WTC11 (cell line): ENCODE results near the gene BTBD8.

Source experiments
- CBFB ChIP-seq: sonication (generic); formaldehyde crosslinking; IDR thresholded peaks from 2 replicates; pipeline ENCODE4 v1.8.1; 2022; ENCODE audit warnings: mild to moderate bottlenecking, low read depth, missing genetic modification reagents
- GABPB1 ChIP-seq: sonication (generic); formaldehyde crosslinking; IDR thresholded peaks from 2 replicates; pipeline ENCODE4 v1.8.1; 2023; ENCODE audit warnings: mild to moderate bottlenecking, missing genetic modification reagents
- JUN ChIP-seq: sonication (generic); formaldehyde crosslinking; IDR thresholded peaks from 2 replicates; pipeline ENCODE4 v1.8.0; 2023; ENCODE audit warnings: mild to moderate bottlenecking, missing genetic modification reagents
- NR1H2 ChIP-seq: sonication (generic); formaldehyde crosslinking; IDR thresholded peaks from 2 replicates; pipeline ENCODE4 v1.9.0; 2021; ENCODE audit warnings: mild to moderate bottlenecking, moderate library complexity, missing genetic modification reagents
- NR3C1 ChIP-seq: sonication (generic); formaldehyde crosslinking; conservative IDR thresholded peaks from 2 replicates; pipeline ENCODE4 v1.8.1; 2023; ENCODE audit warnings: low read depth, mild to moderate bottlenecking, missing genetic modification reagents
- RELA ChIP-seq: sonication (generic); formaldehyde crosslinking; IDR thresholded peaks from 2 replicates; pipeline ENCODE4 v1.8.1; 2022; ENCODE audit warnings: missing genetic modification reagents, mild to moderate bottlenecking, borderline replicate concordance
- SMAD3 ChIP-seq: sonication (generic); formaldehyde crosslinking; IDR thresholded peaks from 2 replicates; pipeline ENCODE4 v1.8.0; 2022; ENCODE audit warnings: missing genetic modification reagents, mild to moderate bottlenecking, borderline replicate concordance
- SP1 ChIP-seq: sonication (generic); formaldehyde crosslinking; conservative IDR thresholded peaks from 2 replicates; pipeline ENCODE4 v1.8.1; 2022; ENCODE audit warnings: missing genetic modification reagents
- TCF7 ChIP-seq: sonication (generic); formaldehyde crosslinking; IDR thresholded peaks from 2 replicates; pipeline ENCODE4 v1.8.0; 2022; ENCODE audit warnings: mild to moderate bottlenecking, low read depth, missing genetic modification reagents, moderate library complexity
- TF ChIP-seq, protein P1 (sequence below): sonication (generic); formaldehyde crosslinking; IDR thresholded peaks from 2 replicates; pipeline ENCODE4 v1.8.1; 2022; ENCODE audit warnings: low read depth, missing genetic modification reagents, borderline replicate concordance
- TF ChIP-seq, protein P2 (sequence below): fragments of 200-600 bp; IDR thresholded peaks from 2 replicates; pipeline ENCODE4 v1.8.0; 2022; ENCODE audit warnings: antibody characterized with exemption

DNA sequence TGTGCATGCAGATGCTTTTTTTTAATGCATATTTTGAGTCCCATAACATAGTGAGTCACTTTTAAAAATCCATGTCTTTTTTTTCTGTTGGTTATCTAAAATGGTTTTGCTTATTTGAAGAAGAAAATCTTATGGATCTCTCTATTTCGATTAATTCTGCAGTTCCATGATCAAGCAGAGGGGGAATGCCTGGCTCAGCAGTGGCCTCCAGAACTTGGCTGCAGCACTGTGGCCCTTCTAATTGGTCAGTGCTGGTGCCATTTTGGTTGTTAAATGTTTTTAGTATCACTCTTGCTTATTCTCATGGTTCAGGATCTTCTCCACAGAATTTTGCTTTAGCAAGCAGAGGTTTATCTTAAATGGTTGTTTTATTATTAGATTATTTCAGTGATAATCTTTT lies 39.2 kb upstream of the BTBD8 start:
- TF ChIP-seq, protein P1, sequence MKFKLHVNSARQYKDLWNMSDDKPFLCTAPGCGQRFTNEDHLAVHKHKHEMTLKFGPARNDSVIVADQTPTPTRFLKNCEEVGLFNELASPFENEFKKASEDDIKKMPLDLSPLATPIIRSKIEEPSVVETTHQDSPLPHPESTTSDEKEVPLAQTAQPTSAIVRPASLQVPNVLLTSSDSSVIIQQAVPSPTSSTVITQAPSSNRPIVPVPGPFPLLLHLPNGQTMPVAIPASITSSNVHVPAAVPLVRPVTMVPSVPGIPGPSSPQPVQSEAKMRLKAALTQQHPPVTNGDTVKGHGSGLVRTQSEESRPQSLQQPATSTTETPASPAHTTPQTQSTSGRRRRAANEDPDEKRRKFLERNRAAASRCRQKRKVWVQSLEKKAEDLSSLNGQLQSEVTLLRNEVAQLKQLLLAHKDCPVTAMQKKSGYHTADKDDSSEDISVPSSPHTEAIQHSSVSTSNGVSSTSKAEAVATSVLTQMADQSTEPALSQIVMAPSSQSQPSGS: no peak
- TF ChIP-seq, protein P2, sequence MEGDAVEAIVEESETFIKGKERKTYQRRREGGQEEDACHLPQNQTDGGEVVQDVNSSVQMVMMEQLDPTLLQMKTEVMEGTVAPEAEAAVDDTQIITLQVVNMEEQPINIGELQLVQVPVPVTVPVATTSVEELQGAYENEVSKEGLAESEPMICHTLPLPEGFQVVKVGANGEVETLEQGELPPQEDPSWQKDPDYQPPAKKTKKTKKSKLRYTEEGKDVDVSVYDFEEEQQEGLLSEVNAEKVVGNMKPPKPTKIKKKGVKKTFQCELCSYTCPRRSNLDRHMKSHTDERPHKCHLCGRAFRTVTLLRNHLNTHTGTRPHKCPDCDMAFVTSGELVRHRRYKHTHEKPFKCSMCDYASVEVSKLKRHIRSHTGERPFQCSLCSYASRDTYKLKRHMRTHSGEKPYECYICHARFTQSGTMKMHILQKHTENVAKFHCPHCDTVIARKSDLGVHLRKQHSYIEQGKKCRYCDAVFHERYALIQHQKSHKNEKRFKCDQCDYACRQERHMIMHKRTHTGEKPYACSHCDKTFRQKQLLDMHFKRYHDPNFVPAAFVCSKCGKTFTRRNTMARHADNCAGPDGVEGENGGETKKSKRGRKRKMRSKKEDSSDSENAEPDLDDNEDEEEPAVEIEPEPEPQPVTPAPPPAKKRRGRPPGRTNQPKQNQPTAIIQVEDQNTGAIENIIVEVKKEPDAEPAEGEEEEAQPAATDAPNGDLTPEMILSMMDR: no peak
- TF ChIP-seq NR1H2 (CRISPR knock-in tag) (no peak), TCF7 (CRISPR knock-in tag) (no peak), RELA (CRISPR knock-in tag) (no peak), SP1 (CRISPR knock-in tag) (no peak), JUN (CRISPR knock-in tag) (no peak), GABPB1 (CRISPR knock-in tag) (no peak), NR3C1 (CRISPR knock-in tag) (no peak), CBFB (CRISPR knock-in tag) (no peak), SMAD3 (CRISPR knock-in tag) (no peak)
